ENCODE data around the gene CBX8. TPM values are rescaled to one million over a fixed set of nuclear protein-coding genes. Genes with fewer than 3 reads are reported as not detected.

CBX8 gene
- total RNA-seq, 1 donor from 2014 or later, result 1.1 TPM

- TF ChIP-seq CTCF (IDR thresholded peaks at IDR 0.05), result no peak
- no peak overlapping the region for H3K27ac ChIP-seq
- H3K9me3 ChIP-seq, result no peaks in the 10 kb centered on the region
- peaks cover 78% of the 10 kb centered on the region for H3K27me3 ChIP-seq
- H3K4me3 ChIP-seq, result no peak overlapping the region
- no peak for DNase-seq (ENCODE audit: low spot score in 2 of 2)
- peaks cover 7 to 8% of the 10 kb centered on the region in 2 donors for H3K4me1 ChIP-seq
- intact Hi-C loops (cut with DNase I), result no loop called here
- H3K36me3 ChIP-seq, result no peaks in the 10 kb centered on the region
Observed at GRCh38 chr17:79803421-79803996, 6.6 kb upstream of the CBX8 start.

GRCh38 chr17:79802736-79803420 is 6.0 kb upstream of the CBX8 start:
- no peak overlapping the region for H3K27ac ChIP-seq
- H3K36me3 ChIP-seq, result no peaks in the 10 kb centered on the region

GRCh38 chr17:79802039-79802735 is 5.3 kb upstream of the CBX8 start:
- H3K27ac ChIP-seq, result no peak overlapping the region
- TF ChIP-seq CTCF (IDR thresholded peaks at IDR 0.05), result no peak
- peaks cover 85% of the 10 kb centered on the region for H3K27me3 ChIP-seq
- H3K9me3 ChIP-seq, result no peaks in the 10 kb centered on the region
- H3K4me3 ChIP-seq, result no peak overlapping the region
- H3K36me3 ChIP-seq, result no peaks in the 10 kb centered on the region
- intact Hi-C loops (cut with DNase I), result no loop called here
- H3K4me1 ChIP-seq, result peaks cover 16% of the 10 kb centered on the region in 2 donors
- DNase-seq (ENCODE audit: low spot score in 2 of 2), result no peak

More at GRCh38 chr17:79802736-79803420, 6.0 kb upstream of the CBX8 start:
- H3K4me3 ChIP-seq, result no peak overlapping the region
- no peaks in the 10 kb centered on the region for H3K9me3 ChIP-seq
- no peak for TF ChIP-seq CTCF (IDR thresholded peaks at IDR 0.05)
- peaks cover 13 to 14% of the 10 kb centered on the region in 2 donors for H3K4me1 ChIP-seq
- intact Hi-C loops (cut with DNase I), result no loop called here
- H3K27me3 ChIP-seq, result peaks cover 83% of the 10 kb centered on the region
- DNase-seq (ENCODE audit: low spot score in 2 of 2), result no peak

- Histone ChIP-seq H3K27ac (no peak overlapping the region), H3K9me3 (no peaks in the 10 kb centered on the region), H3K27me3 (peaks cover 79% of the 10 kb centered on the region), H3K4me1 (peaks cover 16 to 18% of the 10 kb centered on the region in 2 donors), H3K36me3 (no peaks in the 10 kb centered on the region), H3K4me3 (peak overlapping the region; percentile 8 to 9)
- DNase-seq (ENCODE audit: low spot score in 2 of 2), result no peak
- no peak for TF ChIP-seq CTCF (IDR thresholded peaks at IDR 0.05)
- intact Hi-C loops (cut with DNase I), result no loop called here
Observed at GRCh38 chr17:79801156-79802038, 4.5 kb upstream of the CBX8 start.

All from ascending aorta (tissue), 2 donors.